B cell (primary cell): ENCODE measurements around the gene CROCC. TPM values are rescaled to one million over a fixed set of nuclear protein-coding genes. Genes with fewer than 3 reads are reported as not detected.

Source experiments
- ATAC-seq: fragments of 200-7000 bp; cut with Tn5 transposase; one replicate; pipeline ENCODE4 v1.10.0; 2021; ENCODE audit warnings: low read depth, mild to moderate bottlenecking, moderate number of reproducible peaks, moderate library complexity
- CTCF ChIA-PET: fragments of 350-600 bp; sonication (Branson Sonifier 250); formaldehyde crosslinking; loops from one replicate; lab custom pipeline; 2021; ENCODE audit warnings: antibody characterized with exemption, inconsistent platforms; lab: Charles Lee
- POLR2A ChIA-PET: fragments of 350-600 bp; sonication (Branson Sonifier 250); formaldehyde crosslinking; loops from one replicate; lab custom pipeline; 2021; ENCODE audit warnings: antibody characterized with exemption; lab: Charles Lee
- DNase-seq: peaks from one replicate; pipeline ENCODE4 v3.0.0; 2013
- H2AFZ ChIP-seq: 2 replicates; pipeline ENCODE4 v1.6.1; 2012; ENCODE audit warnings: mild to moderate bottlenecking, low read depth, low read length; ENCODE audit not compliant: insufficient read depth, poor library complexity, severe bottlenecking
- H3K27ac ChIP-seq, 2 donors: 1 replicate in 1 of 2; 2 replicates in 1 of 2; pipeline ENCODE4 v1.5.1; 2012 to 2013; ENCODE audit warnings: low read length in 2 of 2, mild to moderate bottlenecking in 2 of 2, moderate library complexity in 1 of 2
- H3K27me3 ChIP-seq, 4 experiments: fragments of 200-600 bp in 1 of 4; sonication (generic) in 1 of 4; replicated peaks in 1 of 4; 1 replicate in 2 of 4; 2 replicates in 2 of 4; pipeline versions ENCODE4 v1.6.1 to v1.7.0; 2013 to 2016; ENCODE audit warnings: low read length in 3 of 4, mild to moderate bottlenecking in 2 of 4, mixed read lengths in 1 of 4, moderate library complexity in 1 of 4; ENCODE audit not compliant: insufficient read depth in 4 of 4, control insufficient read depth in 3 of 4; ENCODE audit errors: control extremely low read depth in 1 of 4
- H3K36me3 ChIP-seq, 2 experiments: replicated peaks in 1 of 2; 1 replicate in 1 of 2; 2 replicates in 1 of 2; pipeline versions ENCODE4 v1.6.1 to v1.7.1; 2013; ENCODE audit warnings: low read length in 1 of 2; ENCODE audit not compliant: insufficient read depth in 2 of 2, control insufficient read depth in 1 of 2; ENCODE audit errors: control extremely low read depth in 1 of 2, extremely low read depth in 1 of 2
- H3K4me1 ChIP-seq, 2 donors: fragments of 200-600 bp in 1 of 2; sonication (generic) in 1 of 2; 1 replicate in 1 of 2; 2 replicates in 1 of 2; pipeline versions ENCODE4 v1.5.1 to v1.6.1; 2013 to 2017; ENCODE audit warnings: low read length in 2 of 2; ENCODE audit not compliant: control insufficient read depth in 2 of 2, insufficient read depth in 2 of 2
- H3K4me2 ChIP-seq: replicated peaks from 2 replicates; pipeline ENCODE3; 2012; ENCODE audit warnings: mild to moderate bottlenecking, low read depth, low read length; ENCODE audit not compliant: poor library complexity, severe bottlenecking
- H3K4me3 ChIP-seq, 5 experiments: fragments of 200-600 bp in 1 of 5; sonication (generic) in 1 of 5; 1 replicate in 3 of 5; 2 replicates in 2 of 5; pipeline versions ENCODE4 v1.5.1 to v1.7.0; 2011 to 2016; ENCODE audit warnings: low read length in 4 of 5, mild to moderate bottlenecking in 4 of 5, low read depth in 2 of 5, control low read depth in 1 of 5, moderate library complexity in 1 of 5; ENCODE audit not compliant: insufficient read depth in 1 of 5; ENCODE audit errors: control extremely low read depth in 1 of 5, extremely low read depth in 1 of 5
- H3K79me2 ChIP-seq: fragments of 200-600 bp; sonication (generic); one replicate; pipeline ENCODE4 v1.6.0; 2016; ENCODE audit warnings: low read length; ENCODE audit not compliant: control insufficient read depth, insufficient read depth
- H3K9ac ChIP-seq: fragments of 200-600 bp; sonication (generic); 2 replicates; pipeline ENCODE4 v1.6.1; 2017; ENCODE audit warnings: mild to moderate bottlenecking, low read length, moderate library complexity
- H3K9me3 ChIP-seq, 3 donors: one replicate each; pipeline versions ENCODE4 v1.6.1 to v1.7.1; 2013; ENCODE audit warnings: low read length in 2 of 3; ENCODE audit not compliant: control insufficient read depth in 2 of 3, insufficient read depth in 1 of 3; ENCODE audit errors: control extremely low read depth in 1 of 3
- H4K20me1 ChIP-seq: 2 replicates; pipeline ENCODE4 v1.6.0; 2012; ENCODE audit warnings: mild to moderate bottlenecking, low read length; ENCODE audit not compliant: insufficient read depth, control insufficient read depth, poor library complexity, severe bottlenecking
- H3K27ac Mint-ChIP-seq: one replicate; pipeline ENCODE4 v1.8.0; 2021; ENCODE audit warnings: mixed read lengths
- H3K27me3 Mint-ChIP-seq: one replicate; pipeline ENCODE4 v1.8.0; 2021; ENCODE audit warnings: mixed read lengths
- H3K4me1 Mint-ChIP-seq: one replicate; pipeline ENCODE4 v1.8.0; 2021; ENCODE audit warnings: mixed read lengths
- H3K4me3 Mint-ChIP-seq: one replicate; pipeline ENCODE4 v1.8.0; 2021; ENCODE audit warnings: mixed read lengths
- H3K9me3 Mint-ChIP-seq: one replicate; pipeline ENCODE4 v1.8.0; 2022; ENCODE audit warnings: mixed read lengths; ENCODE audit not compliant: insufficient read depth
- CTCF ChIP-seq: fragments of 200-600 bp; IDR thresholded peaks from one replicate; pipeline ENCODE4 v1.8.0; 2022; ENCODE audit warnings: antibody characterized with exemption, mild to moderate bottlenecking
- EZH2 ChIP-seq: IDR thresholded peaks from 2 replicates; pipeline ENCODE4 v1.6.1; 2012; ENCODE audit warnings: borderline replicate concordance, low read depth, mild to moderate bottlenecking, moderate library complexity, low read length; ENCODE audit not compliant: insufficient read depth, poor library complexity, severe bottlenecking
- WGBS: methylation state at CpG from one replicate; pipeline ENCODE4 v1.1.5; 2013; ENCODE audit warnings: missing lambda C conversion rate; ENCODE audit not compliant: insufficient coverage; 5-methylcytosine and 5-hydroxymethylcytosine counted together
- intact Hi-C: fragments of 100-400 bp; cut with micrococcal nuclease; formaldehyde crosslinking; loops from one replicate; pipeline ENCODE4 v1.10.0; 2022
- polyA plus RNA-seq: library from polyadenylated mRNA; depleted of rRNA; stranded (reverse); fragments of >200 nt; gene quantifications from 2 replicates; pipeline ENCODE4 v1.2.3, GENCODE V29; 2012
- total RNA-seq, 2 donors: library from RNA; stranded (reverse); fragments of 120-200 nt in 1 of 2; gene quantifications; 1 replicate in 1 of 2; 2 replicates in 1 of 2; pipeline versions ENCODE4 v1.2.3 to v1.2.4, GENCODE V29; 2013 to 2022

Gene CROCC
- total and polyA plus RNA-seq, 2 donors (not counting 1 experiment from before 2014, with no cell fraction given), result 66.2 to 120 TPM

- no peak overlapping the region for H3K27ac Mint-ChIP-seq
Observed at GRCh38 chr1:16978567-16979474, 57.1 kb downstream of the CROCC start.

More at GRCh38 chr1:16978567-16979474, 57.1 kb downstream of the CROCC start:
- Histone ChIP-seq H3K27ac (no peak overlapping the region), H3K36me3 (no peaks in the 10 kb centered on the region), H3K9ac (no peak overlapping the region), H3K9me3 (peaks cover 0 to 4% (median 0%) of the 10 kb centered on the region in 3 donors), H4K20me1 (no peaks in the 10 kb centered on the region), H3K4me1 (peaks cover 7 to 9% of the 10 kb centered on the region in 2 donors), H3K27me3 (peaks cover 0 to 32% (median 6%) of the 10 kb centered on the region in 4 experiments), H3K4me2 (no peak overlapping the region), H3K4me3 (no peak overlapping the region), H2AFZ (no peak overlapping the region), H3K79me2 (no peaks in the 10 kb centered on the region)
- ATAC-seq (no peak), DNase-seq (no peak)
- H3K27me3 Mint-ChIP-seq, result peaks cover 20% of the 10 kb centered on the region
- H3K4me3 Mint-ChIP-seq, result no peak overlapping the region
- H3K9me3 Mint-ChIP-seq, result no peaks in the 10 kb centered on the region
- POLR2A ChIA-PET, result no interaction called here
- TF ChIP-seq EZH2, result no peak
- TF ChIP-seq CTCF, result no peak
- 51% methylated on average over 17 of the region's 20 CpGs for WGBS
- intact Hi-C loops, result no loop called here
- CTCF ChIA-PET, result no interaction called here
- peaks cover 11% of the 10 kb centered on the region for H3K4me1 Mint-ChIP-seq
